RCC 7860 (cell line): ENCODE results near the gene COL5A1.
"Not testable (repeated sequence)": the region's sequence is repeated elsewhere in the genome, so short reads cannot be mapped to it uniquely, and the experiment has no call there.

Experiments used
- DNase-seq: peaks from one replicate; pipeline ENCODE4 v3.0.0-alpha.2; 2015; ENCODE audit warnings: low spot score
- FAIRE-seq: peaks from 2 replicates; lab custom pipeline; 2012; peaks lifted over from hg19 to GRCh38; lab: Jason Lieb, UNC

Gene COL5A1

GRCh38 chr9:134637696-134638501, 3.7 kb upstream of the COL5A1 start:
- FAIRE-seq (peak; percentile 92), DNase-seq (peak; percentile 93)

GRCh38 chr9:134638502-134639090, 3.0 kb upstream of the COL5A1 start:
- DNase-seq (no peak), FAIRE-seq (no peak)

- FAIRE-seq (no peak), DNase-seq (no peak)
Measured at GRCh38 chr9:134639994-134640393, 1.6 kb upstream of the COL5A1 start.

GRCh38 chr9:134640506-134641172, 964 bp upstream of the COL5A1 start:
- FAIRE-seq (no peak), DNase-seq (no peak)

GRCh38 chr9:134641990-134642384, 384 bp downstream of the COL5A1 start:
- no peak for FAIRE-seq

GRCh38 chr9:134642385-134643181, 980 bp downstream of the COL5A1 start:
- DNase-seq (no peak), FAIRE-seq (no peak)

More at GRCh38 chr9:134641990-134642384, 384 bp downstream of the COL5A1 start:
- DNase-seq, result no peak

GRCh38 chr9:134643222-134643671, 1.6 kb downstream of the COL5A1 start:
- FAIRE-seq (no peak), DNase-seq (no peak)

- DNase-seq, FAIRE-seq: not testable (repeated sequence)
Measured at GRCh38 chr9:134644401-134644724, 2.8 kb downstream of the COL5A1 start.

GRCh38 chr9:134644725-134645606, 3.4 kb downstream of the COL5A1 start:
- FAIRE-seq (no peak), DNase-seq (peak; percentile 36)

GRCh38 chr9:134645607-134646365, 4.2 kb downstream of the COL5A1 start:
- DNase-seq (no peak), FAIRE-seq (no peak)

GRCh38 chr9:134647359-134648080, 5.9 kb downstream of the COL5A1 start:
- DNase-seq (no peak), FAIRE-seq (no peak)

GRCh38 chr9:134648701-134649530, 7.3 kb downstream of the COL5A1 start:
- peak; percentile 84 for FAIRE-seq
- peak; percentile 86 for DNase-seq

GRCh38 chr9:134650431-134651190, 9.0 kb downstream of the COL5A1 start:
- FAIRE-seq (no peak), DNase-seq (no peak)

- FAIRE-seq, result no peak
Measured at GRCh38 chr9:134651226-134651905, 9.8 kb downstream of the COL5A1 start.

GRCh38 chr9:134652291-134653225, 11.0 kb downstream of the COL5A1 start:
- FAIRE-seq, result no peak
- DNase-seq, result no peak

More at GRCh38 chr9:134651226-134651905, 9.8 kb downstream of the COL5A1 start:
- no peak for DNase-seq
